Hepatocyte (in vitro differentiated cells): ENCODE results near the gene FAM117B.

ENCODE experiments used
- CTCF ChIP-seq: fragments of 200-600 bp; sonication (generic); IDR thresholded peaks from 2 replicates; pipeline ENCODE4 v1.5.1; 2016; ENCODE audit warnings: antibody characterized with exemption, mild to moderate bottlenecking; ENCODE audit not compliant: poor library complexity
- EZH2 ChIP-seq: fragments of 200-600 bp; sonication (generic); IDR thresholded peaks from 2 replicates; pipeline ENCODE4 v1.6.1; 2016; ENCODE audit warnings: antibody characterized with exemption, mild to moderate bottlenecking, borderline replicate concordance
- EZH2phosphoT487 ChIP-seq: fragments of 200-600 bp; sonication (generic); IDR thresholded peaks from one replicate; pipeline ENCODE4 v1.6.1; 2018; ENCODE audit warnings: antibody characterized with exemption, mild to moderate bottlenecking, low read depth, moderate library complexity; ENCODE audit not compliant: unreplicated experiment, severe bottlenecking

DNA sequence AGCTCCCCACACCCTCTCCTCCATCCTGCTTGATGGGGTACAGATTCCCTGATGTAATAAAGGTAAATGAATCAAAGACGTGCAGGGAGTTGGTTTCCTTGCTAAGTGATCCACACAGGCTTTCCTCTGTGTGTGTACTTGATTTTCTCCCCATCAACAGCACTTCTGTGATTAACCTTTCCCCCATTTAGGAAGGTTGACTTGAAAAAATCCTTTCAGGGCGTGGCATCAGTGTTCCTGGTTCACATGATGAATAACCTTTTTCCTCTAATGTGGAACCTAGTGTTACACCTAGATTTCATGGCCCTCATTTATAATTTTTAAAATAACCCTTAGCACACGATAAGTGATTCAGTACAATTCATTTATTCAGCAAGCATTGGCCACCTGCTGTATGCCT lies 121.8 kb downstream of the FAM117B start:
- TF ChIP-seq CTCF: no peak
- no peak for TF ChIP-seq EZH2
- TF ChIP-seq EZH2phosphoT487: no peak
